Tibial nerve (tissue), 3 donors: ENCODE data around the gene ATP6V0B.

Experiments used
- CTCF ChIP-seq, 5 experiments: fragments of 200-600 bp in 3 of 5; fragments of 450-650 bp in 2 of 5; sonication (generic) in 3 of 5; IDR thresholded peaks; one replicate each; pipeline ENCODE4 v1.5.1; 2016 to 2019; ENCODE audit warnings: antibody characterized with exemption in 5 of 5, mild to moderate bottlenecking in 3 of 5, moderate library complexity in 2 of 5
- POLR2A ChIP-seq, 2 donors: fragments of 450-650 bp; IDR thresholded peaks; one replicate each; pipeline ENCODE4 v1.6.1; 2017; ENCODE audit warnings: antibody characterized with exemption in 2 of 2, mild to moderate bottlenecking in 2 of 2, moderate library complexity in 2 of 2

DNA sequence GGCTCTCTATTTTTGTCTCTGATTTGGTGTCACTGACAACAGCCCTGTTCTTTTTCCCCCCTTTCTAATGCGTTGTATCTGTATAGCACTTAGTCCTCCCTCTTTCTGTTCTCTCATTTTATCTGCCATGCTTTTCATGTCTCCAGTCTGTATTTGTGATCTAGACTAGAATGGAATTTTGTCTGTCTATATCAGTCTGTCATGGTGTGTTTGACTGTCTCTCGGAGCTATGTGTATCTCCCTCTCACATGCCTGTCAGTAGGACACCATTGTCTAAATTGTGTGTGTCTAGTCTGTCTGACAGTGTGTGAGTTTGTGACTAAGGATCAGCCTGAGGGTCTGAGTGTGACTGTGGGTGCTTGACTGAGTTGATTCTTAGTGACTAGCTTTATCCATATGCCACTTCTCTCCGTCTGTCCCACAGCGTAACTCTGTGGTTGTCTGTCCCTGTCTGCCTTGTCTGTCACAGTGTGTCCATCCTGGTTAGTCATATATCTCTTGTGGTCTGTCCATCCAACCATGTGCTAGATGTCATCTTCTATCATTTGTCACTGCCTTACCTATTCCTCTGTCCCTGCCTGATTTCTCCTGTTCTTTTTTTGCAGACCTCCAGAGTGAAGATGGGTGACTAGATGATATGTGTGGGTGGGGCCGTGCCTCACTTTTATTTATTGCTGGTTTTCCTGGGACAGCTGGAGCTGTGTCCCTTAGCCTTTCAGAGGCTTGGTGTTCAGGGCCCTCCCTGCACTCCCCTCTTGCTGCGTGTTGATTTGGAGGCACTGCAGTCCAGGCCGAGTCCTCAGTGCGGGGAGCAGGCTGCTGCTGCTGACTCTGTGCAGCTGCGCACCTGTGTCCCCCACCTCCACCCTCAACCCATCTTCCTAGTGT is 2.9 kb downstream of the ATP6V0B start:
- no peak for TF ChIP-seq POLR2A (IDR thresholded peaks at IDR 0.05)
- TF ChIP-seq CTCF (IDR thresholded peaks at IDR 0.05): no peak
